Measurements from ENCODE around the gene ALKBH8.

GRCh38 chr11:107587306-107587979 is 21.9 kb upstream of the ALKBH8 start:
- TF ChIP-seq POLR2AphosphoS5 (IDR thresholded peaks at IDR 0.05; ENCODE audit: low read depth, low read length): no peak
- TF ChIP-seq SIN3A (IDR thresholded peaks at IDR 0.05; ENCODE audit: borderline replicate concordance, insufficient read depth, low read length): no peak

Measured in PFSK-1 (cell line).